Measurements from ENCODE around the gene PTEN. TPM values are rescaled to one million over a fixed set of nuclear protein-coding genes. Genes with fewer than 3 reads are reported as not detected.
"Not testable (repeated sequence)": the region's sequence is repeated elsewhere in the genome, so short reads cannot be mapped to it uniquely, and the experiment has no call there.

The PTEN gene
- total and polyA plus RNA-seq, 4 donors: 26.8 to 165 (median 77.0) TPM

GRCh38 chr10:87873656-87874055 lies 10.2 kb downstream of the PTEN start:
- no peak overlapping the region for H3K4me3 ChIP-seq (ENCODE audit: low read length in 2 of 2)
- no peak for ATAC-seq (ENCODE audit: low FRiP score)

DNA sequence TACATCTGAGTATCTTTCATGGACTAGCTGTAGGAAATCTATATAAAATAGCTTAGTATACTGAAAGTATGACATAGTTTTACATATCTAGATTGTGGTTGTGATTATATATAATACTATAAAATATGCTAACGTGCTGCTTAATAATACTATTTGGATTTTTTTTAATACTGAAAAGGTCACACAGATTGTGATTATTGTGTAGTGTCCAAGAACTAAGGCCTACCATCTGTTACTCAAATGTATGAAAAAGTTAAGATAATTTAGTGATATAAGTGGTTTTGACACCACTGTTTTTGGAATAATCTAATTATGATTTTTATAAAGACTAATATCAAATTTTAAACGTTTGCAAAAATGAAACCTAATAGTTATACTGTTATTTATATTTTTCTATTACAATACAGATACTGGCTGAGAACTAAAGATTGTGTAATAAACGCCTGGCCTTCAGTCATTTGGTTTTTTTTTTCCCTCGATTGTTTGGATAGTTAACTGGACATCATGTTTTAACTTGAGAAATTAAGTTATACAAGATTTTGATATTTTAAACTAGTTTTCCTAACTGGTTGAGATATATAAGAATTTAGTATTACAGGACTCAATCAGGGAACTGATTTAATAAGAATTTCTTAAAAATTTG lies 12.6 kb downstream of the PTEN start:
- intact Hi-C loops (cut with DNase I): no loop called here
- Histone ChIP-seq H3K27ac (ENCODE audit: low read depth in 1 of 2, low read length in 2 of 2) (no peak overlapping the region), H3K4me1 (ENCODE audit: control insufficient read depth in 1 of 2, insufficient read depth in 2 of 2, low read length in 2 of 2) (no peaks in the 10 kb centered on the region), H3K9me3 (ENCODE audit: control insufficient read depth, low read length) (no peaks in the 10 kb centered on the region), H3K27me3 (ENCODE audit: control insufficient read depth in 1 of 2, insufficient read depth in 2 of 2, low read length in 1 of 2) (no peaks in the 10 kb centered on the region), H3K36me3 (ENCODE audit: control insufficient read depth in 1 of 2, insufficient read depth in 2 of 2, low read length in 1 of 2) (no peaks in the 10 kb centered on the region), H3K4me3 (ENCODE audit: low read length in 2 of 2) (no peak overlapping the region)
- ATAC-seq (ENCODE audit: low FRiP score) (no peak), DNase-seq (no peak)
- 10 to 18% methylated on average over 4 of the region's 4 CpGs for whole genome bisulfite sequencing, 2 donors

More at GRCh38 chr10:87873656-87874055, 10.2 kb downstream of the PTEN start:
- no peak overlapping the region for H3K27ac ChIP-seq (ENCODE audit: low read depth in 1 of 2, low read length in 2 of 2)
- DNase-seq: no peak
- H3K36me3 ChIP-seq (ENCODE audit: control insufficient read depth in 1 of 2, insufficient read depth in 2 of 2, low read length in 1 of 2): no peaks in the 10 kb centered on the region
- 61 to 69% methylated on average over 2 of the region's 2 CpGs for WGBS, 2 donors
- H3K27me3 ChIP-seq (ENCODE audit: control insufficient read depth in 1 of 2, insufficient read depth in 2 of 2, low read length in 1 of 2): no peaks in the 10 kb centered on the region
- no peaks in the 10 kb centered on the region for H3K4me1 ChIP-seq (ENCODE audit: control insufficient read depth in 1 of 2, insufficient read depth in 2 of 2, low read length in 2 of 2)
- intact Hi-C loops (cut with DNase I): no loop called here
- no peaks in the 10 kb centered on the region for H3K9me3 ChIP-seq (ENCODE audit: control insufficient read depth, low read length)

DNA sequence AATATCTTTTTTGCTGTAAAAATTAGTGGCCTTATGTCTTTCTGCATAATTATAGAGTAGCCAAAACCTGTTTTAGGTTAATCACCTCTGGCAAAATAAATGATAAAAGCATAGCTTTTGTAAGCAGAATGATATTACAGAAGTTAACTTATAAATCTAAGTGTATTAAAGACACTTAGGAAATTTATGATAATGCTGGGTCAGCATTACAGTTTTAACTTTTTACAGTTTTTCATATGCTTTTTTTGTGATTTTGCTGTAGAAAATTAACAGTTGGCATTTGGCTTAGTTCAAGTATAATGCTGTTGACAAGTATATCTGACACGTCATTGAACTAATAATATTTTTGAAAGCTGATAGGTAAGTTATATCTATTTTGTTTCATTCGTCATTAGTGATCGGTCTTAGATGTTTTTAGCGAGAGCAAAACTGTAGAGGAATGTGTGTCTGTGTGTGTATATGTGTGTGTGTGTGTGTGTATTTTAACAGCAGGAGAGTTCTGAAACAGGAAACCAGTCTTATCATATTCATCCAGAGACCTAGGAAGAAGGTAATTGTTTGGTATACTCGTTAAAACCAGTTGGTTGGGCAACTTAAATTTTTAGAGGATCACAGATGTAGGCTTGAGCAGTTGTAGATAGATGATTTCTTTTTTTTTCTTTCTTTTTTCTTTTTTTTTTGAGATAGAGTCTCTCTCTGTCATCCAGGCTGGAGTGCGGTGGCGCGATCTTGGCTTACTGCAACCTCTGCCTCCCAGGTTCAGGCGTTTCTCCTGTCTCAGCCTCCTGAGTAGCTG lies 15.4 kb downstream of the PTEN start:
- H3K4me3 ChIP-seq (ENCODE audit: low read length in 2 of 2): no peak overlapping the region
- no peaks in the 10 kb centered on the region for H3K9me3 ChIP-seq (ENCODE audit: control insufficient read depth, low read length)
- no peaks in the 10 kb centered on the region for H3K36me3 ChIP-seq (ENCODE audit: control insufficient read depth in 1 of 2, insufficient read depth in 2 of 2, low read length in 1 of 2)
- ATAC-seq (ENCODE audit: low FRiP score) (no peak), DNase-seq (no peak)
- H3K27ac ChIP-seq (ENCODE audit: low read depth in 1 of 2, low read length in 2 of 2): no peak overlapping the region
- intact Hi-C loops (cut with DNase I): no loop called here
- 44 to 51% methylated on average over 9 of the region's 9 CpGs for WGBS, 2 donors
- no peaks in the 10 kb centered on the region for H3K27me3 ChIP-seq (ENCODE audit: control insufficient read depth in 1 of 2, insufficient read depth in 2 of 2, low read length in 1 of 2)
- H3K4me1 ChIP-seq (ENCODE audit: control insufficient read depth in 1 of 2, insufficient read depth in 2 of 2, low read length in 2 of 2): no peaks in the 10 kb centered on the region

DNA sequence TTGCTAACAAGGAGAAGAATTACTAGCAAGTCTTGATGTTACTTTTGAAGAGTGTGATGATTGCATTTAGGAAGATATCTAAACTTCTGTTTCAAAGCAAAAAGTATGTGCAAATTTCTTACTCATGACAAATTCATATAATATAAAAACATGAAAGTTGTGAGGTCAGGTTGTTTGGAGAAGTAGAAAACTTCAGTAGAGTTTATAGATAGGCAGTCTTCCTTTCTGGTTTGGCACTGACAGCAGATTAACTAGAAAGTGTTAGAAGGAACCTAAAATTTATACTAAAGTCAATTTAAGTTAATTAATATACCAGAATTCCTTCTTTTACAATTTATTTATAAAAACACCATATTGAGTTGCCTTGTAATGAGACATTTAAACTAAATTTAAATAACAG lies 16.9 kb downstream of the PTEN start:
- DNase-seq (no peak), ATAC-seq (ENCODE audit: low FRiP score) (no peak)
- Histone ChIP-seq H3K9me3 (ENCODE audit: control insufficient read depth, low read length) (no peaks in the 10 kb centered on the region), H3K36me3 (ENCODE audit: control insufficient read depth in 1 of 2, insufficient read depth in 2 of 2, low read length in 1 of 2) (no peaks in the 10 kb centered on the region), H3K27me3 (ENCODE audit: control insufficient read depth in 1 of 2, insufficient read depth in 2 of 2, low read length in 1 of 2) (no peaks in the 10 kb centered on the region), H3K4me1 (ENCODE audit: control insufficient read depth in 1 of 2, insufficient read depth in 2 of 2, low read length in 2 of 2) (no peaks in the 10 kb centered on the region), H3K27ac (ENCODE audit: low read depth in 1 of 2, low read length in 2 of 2) (no peak overlapping the region), H3K4me3 (ENCODE audit: low read length in 2 of 2) (no peak overlapping the region)
- intact Hi-C loops (cut with DNase I): no loop called here

GRCh38 chr10:87881373-87882059 lies 18.1 kb downstream of the PTEN start:
- H3K9me3 ChIP-seq (ENCODE audit: control insufficient read depth, low read length); H3K4me1 ChIP-seq (ENCODE audit: control insufficient read depth in 1 of 2, insufficient read depth in 2 of 2, low read length in 2 of 2); H3K27me3 ChIP-seq (ENCODE audit: control insufficient read depth in 1 of 2, insufficient read depth in 2 of 2, low read length in 1 of 2); intact Hi-C loops (cut with DNase I); H3K4me3 ChIP-seq (ENCODE audit: low read length in 2 of 2); H3K36me3 ChIP-seq (ENCODE audit: control insufficient read depth in 1 of 2, insufficient read depth in 2 of 2, low read length in 1 of 2); DNase-seq; ATAC-seq (ENCODE audit: low FRiP score); H3K27ac ChIP-seq (ENCODE audit: low read depth in 1 of 2, low read length in 2 of 2): not testable (repeated sequence)
- WGBS, 2 donors: 95 to 97% methylated on average over 5 of the region's 5 CpGs

DNA sequence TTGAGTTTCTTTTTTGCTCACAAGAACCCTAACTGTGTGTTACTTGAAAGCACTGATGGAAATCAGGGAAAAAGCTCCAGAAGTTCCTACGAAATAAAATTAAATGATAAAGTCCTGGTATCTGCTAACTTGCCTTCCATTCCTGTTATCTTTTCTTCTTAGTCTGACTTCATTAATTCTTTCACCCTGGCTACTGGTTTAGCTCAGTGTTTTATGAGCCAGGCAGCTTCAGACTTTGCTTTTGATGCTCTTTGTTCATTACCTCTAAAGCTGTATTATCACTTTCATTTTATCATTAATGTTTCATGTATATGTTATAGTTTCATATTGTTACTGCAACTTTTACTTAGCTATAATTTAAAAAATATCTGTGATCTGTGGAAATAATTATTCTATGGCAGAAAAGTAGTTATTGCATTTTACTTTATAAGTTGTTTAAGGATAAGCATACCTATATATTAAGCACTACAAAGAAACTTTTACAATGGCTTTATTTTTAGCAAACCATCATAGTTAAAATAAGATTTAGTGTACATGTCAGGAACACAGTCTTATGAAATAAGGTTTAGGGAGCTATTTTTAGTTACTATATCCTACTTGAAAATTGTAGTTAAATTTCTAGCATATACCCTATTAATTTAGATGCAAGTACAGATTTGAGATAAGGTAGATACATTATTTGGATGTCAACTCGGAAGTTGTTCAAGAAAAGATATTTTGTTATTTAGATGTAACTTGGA lies 19.3 kb downstream of the PTEN start:
- H3K27ac ChIP-seq (ENCODE audit: low read depth in 1 of 2, low read length in 2 of 2): no peak overlapping the region
- intact Hi-C loops (cut with DNase I): no loop called here
- ATAC-seq (ENCODE audit: low FRiP score) (no peak), DNase-seq (no peak)
- no peaks in the 10 kb centered on the region for H3K9me3 ChIP-seq (ENCODE audit: control insufficient read depth, low read length)
- no peaks in the 10 kb centered on the region for H3K36me3 ChIP-seq (ENCODE audit: control insufficient read depth in 1 of 2, insufficient read depth in 2 of 2, low read length in 1 of 2)
- H3K27me3 ChIP-seq (ENCODE audit: control insufficient read depth in 1 of 2, insufficient read depth in 2 of 2, low read length in 1 of 2): no peaks in the 10 kb centered on the region
- no peak overlapping the region for H3K4me3 ChIP-seq (ENCODE audit: low read length in 2 of 2)
- H3K4me1 ChIP-seq (ENCODE audit: control insufficient read depth in 1 of 2, insufficient read depth in 2 of 2, low read length in 2 of 2): peaks cover 0 to 2% of the 10 kb centered on the region in 2 donors
- WGBS, 2 donors: 42 to 48% methylated on average over 2 of the region's 2 CpGs

DNA sequence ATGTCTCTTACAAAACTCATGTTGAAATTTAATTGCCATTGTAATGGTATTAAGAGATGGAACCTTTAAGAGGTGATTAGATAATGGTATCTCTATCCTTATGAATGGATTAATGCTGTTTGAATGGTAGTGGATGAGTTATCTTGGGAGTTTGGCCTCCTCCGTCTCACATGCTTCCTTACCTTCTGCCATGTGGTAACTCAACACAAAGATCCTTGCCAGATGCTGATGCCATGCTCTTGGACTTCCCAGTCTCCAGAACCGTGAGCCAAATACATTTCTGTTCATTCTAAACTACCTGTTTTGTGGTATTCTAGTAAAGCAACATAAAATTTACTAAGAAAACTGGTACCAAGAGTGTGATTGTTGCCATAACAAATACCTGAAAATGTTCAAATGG lies 23.2 kb downstream of the PTEN start:
- Histone ChIP-seq H3K27me3 (ENCODE audit: control insufficient read depth in 1 of 2, insufficient read depth in 2 of 2, low read length in 1 of 2) (no peaks in the 10 kb centered on the region), H3K27ac (ENCODE audit: low read depth in 1 of 2, low read length in 2 of 2) (no peak overlapping the region), H3K4me1 (ENCODE audit: control insufficient read depth in 1 of 2, insufficient read depth in 2 of 2, low read length in 2 of 2) (peaks cover 0 to 2% of the 10 kb centered on the region in 2 donors), H3K4me3 (ENCODE audit: low read length in 2 of 2) (no peak overlapping the region), H3K9me3 (ENCODE audit: control insufficient read depth, low read length) (no peaks in the 10 kb centered on the region), H3K36me3 (ENCODE audit: control insufficient read depth in 1 of 2, insufficient read depth in 2 of 2, low read length in 1 of 2) (no peaks in the 10 kb centered on the region)
- no peak for ATAC-seq (ENCODE audit: low FRiP score)
- intact Hi-C loops (cut with DNase I): no loop called here
- DNase-seq: no peak
- WGBS, 2 donors: 82 to 85% methylated on average over 2 of the region's 2 CpGs

DNA sequence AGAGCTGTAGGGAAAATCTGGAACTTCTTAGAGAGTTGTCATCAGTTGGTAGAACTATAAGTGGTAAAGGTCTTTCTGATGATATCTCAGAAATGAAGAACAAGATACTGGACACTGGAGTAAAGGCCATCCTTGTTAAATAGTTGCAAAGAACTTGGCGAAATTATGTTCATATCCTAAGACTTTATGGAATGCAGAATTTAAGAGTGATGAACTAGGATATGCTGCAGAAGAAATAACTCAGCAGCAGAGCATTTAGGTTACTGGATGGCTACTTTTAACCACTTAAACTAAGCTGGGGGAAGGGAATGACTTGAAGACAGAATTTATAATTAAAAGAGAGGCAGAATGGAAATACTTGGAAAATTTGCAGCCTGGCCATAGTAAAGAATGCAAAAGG lies 23.7 kb downstream of the PTEN start:
- no peak for ATAC-seq (ENCODE audit: low FRiP score)

More for the DNA sequence above, 23.7 kb downstream of the PTEN start:
- intact Hi-C loops (cut with DNase I): no loop called here
- Histone ChIP-seq H3K27me3 (ENCODE audit: control insufficient read depth in 1 of 2, insufficient read depth in 2 of 2, low read length in 1 of 2) (no peaks in the 10 kb centered on the region), H3K27ac (ENCODE audit: low read depth in 1 of 2, low read length in 2 of 2) (no peak overlapping the region), H3K36me3 (ENCODE audit: control insufficient read depth in 1 of 2, insufficient read depth in 2 of 2, low read length in 1 of 2) (no peaks in the 10 kb centered on the region), H3K9me3 (ENCODE audit: control insufficient read depth, low read length) (no peaks in the 10 kb centered on the region), H3K4me3 (ENCODE audit: low read length in 2 of 2) (no peak overlapping the region), H3K4me1 (ENCODE audit: control insufficient read depth in 1 of 2, insufficient read depth in 2 of 2, low read length in 2 of 2) (peaks cover 0 to 2% of the 10 kb centered on the region in 2 donors)
- no peak for DNase-seq
- WGBS, 2 donors: 91 to 97% methylated on average over 1 of the region's 1 CpG
